H9 (cell line): ENCODE results near the gene PDE5A. TPM values are rescaled to one million over a fixed set of nuclear protein-coding genes. Genes with fewer than 3 reads are reported as not detected.

Experiments
- DNase-seq: peaks from one replicate; pipeline ENCODE4 v3.0.0-alpha.2; 2017
- H2AFZ ChIP-seq: one replicate; pipeline ENCODE4 v1.6.1; 2013; ENCODE audit warnings: mild to moderate bottlenecking, low read length, control low read depth, moderate library complexity
- H2AK5ac ChIP-seq: 2 replicates; pipeline ENCODE4 v1.6.1; 2013; ENCODE audit warnings: low read length, control low read depth, mixed read lengths; ENCODE audit not compliant: insufficient read length
- H2BK120ac ChIP-seq: one replicate; pipeline ENCODE4 v1.6.1; 2013; ENCODE audit warnings: low read depth, mild to moderate bottlenecking, low read length, control low read depth, inconsistent platforms; ENCODE audit not compliant: poor library complexity, severe bottlenecking
- H2BK12ac ChIP-seq: 2 replicates; pipeline ENCODE4 v1.6.1; 2013; ENCODE audit warnings: low read length, control low read depth, mixed read lengths, low read depth; ENCODE audit not compliant: insufficient read length
- H2BK15ac ChIP-seq: 2 replicates; pipeline ENCODE4 v1.6.1; 2013; ENCODE audit warnings: low read depth, low read length, control low read depth
- H2BK20ac ChIP-seq: one replicate; pipeline ENCODE4 v1.6.1; 2013; ENCODE audit warnings: low read depth, mild to moderate bottlenecking, low read length, control low read depth, inconsistent platforms; ENCODE audit not compliant: poor library complexity, severe bottlenecking
- H2BK5ac ChIP-seq: 2 replicates; pipeline ENCODE4 v1.6.1; 2013; ENCODE audit warnings: low read length, control low read depth, mixed read lengths; ENCODE audit not compliant: insufficient read length
- H3K14ac ChIP-seq: 2 replicates; pipeline ENCODE4 v1.6.1; 2013; ENCODE audit warnings: low read length, control low read depth; ENCODE audit not compliant: insufficient read depth
- H3K18ac ChIP-seq: 2 replicates; pipeline ENCODE4 v1.6.1; 2013; ENCODE audit warnings: low read depth, mild to moderate bottlenecking, mixed read lengths, low read length, control low read depth; ENCODE audit not compliant: insufficient read length
- H3K23ac ChIP-seq: 2 replicates; pipeline ENCODE4 v1.6.1; 2013; ENCODE audit warnings: low read length, control low read depth, mixed read lengths, low read depth; ENCODE audit not compliant: insufficient read length
- H3K23me2 ChIP-seq: 2 replicates; pipeline ENCODE4 v1.6.1; 2013; ENCODE audit warnings: low read depth, mild to moderate bottlenecking, mixed read lengths, low read length, control low read depth; ENCODE audit not compliant: insufficient read length, poor library complexity, severe bottlenecking
- H3K27ac ChIP-seq: 2 replicates; pipeline ENCODE4 v1.5.1; 2013; ENCODE audit warnings: low read length, control low read depth, mixed read lengths, low read depth; ENCODE audit not compliant: insufficient read length
- H3K27me3 ChIP-seq: 2 replicates; pipeline ENCODE4 v1.6.1; 2013; ENCODE audit warnings: low read length, control low read depth, inconsistent platforms; ENCODE audit not compliant: insufficient read depth
- H3K4ac ChIP-seq: 2 replicates; pipeline ENCODE4 v1.6.1; 2013; ENCODE audit warnings: low read depth, mild to moderate bottlenecking, control low read depth, inconsistent platforms, low read length, moderate library complexity
- H3K4me1 ChIP-seq: 2 replicates; pipeline ENCODE4 v1.6.1; 2013; ENCODE audit warnings: low read length, control low read depth, inconsistent platforms; ENCODE audit not compliant: insufficient read depth
- H3K4me2 ChIP-seq: 2 replicates; pipeline ENCODE4 v1.6.1; 2013; ENCODE audit warnings: low read length, control low read depth, mixed read lengths; ENCODE audit not compliant: insufficient read length, insufficient read depth
- H3K56ac ChIP-seq: 2 replicates; pipeline ENCODE4 v1.6.1; 2013; ENCODE audit warnings: low read depth, mild to moderate bottlenecking, mixed read lengths, low read length, control low read depth; ENCODE audit not compliant: insufficient read length
- H3K79me1 ChIP-seq: 2 replicates; pipeline ENCODE4 v1.6.1; 2013; ENCODE audit warnings: low read depth, mild to moderate bottlenecking, moderate library complexity, low read length, control low read depth, inconsistent platforms; ENCODE audit not compliant: insufficient read depth, poor library complexity, severe bottlenecking
- H3K79me2 ChIP-seq: 2 replicates; pipeline ENCODE4 v1.6.1; 2013; ENCODE audit warnings: low read length, control low read depth, inconsistent platforms; ENCODE audit not compliant: insufficient read depth
- H3K9ac ChIP-seq: 2 replicates; pipeline ENCODE4 v1.6.1; 2013; ENCODE audit warnings: low read length, control low read depth, mixed read lengths; ENCODE audit not compliant: insufficient read length; ENCODE audit errors: extremely low read depth
- H3K9me3 ChIP-seq: one replicate; pipeline ENCODE4 v1.6.1; 2013; ENCODE audit warnings: low read depth, low read length, inconsistent platforms; ENCODE audit not compliant: control insufficient read depth
- H3T11ph ChIP-seq: one replicate; pipeline ENCODE4 v1.6.1; 2013; ENCODE audit warnings: mild to moderate bottlenecking, low read length, control low read depth, inconsistent platforms
- H4K20me1 ChIP-seq: one replicate; pipeline ENCODE4 v1.6.1; 2013; ENCODE audit not compliant: control insufficient read depth, insufficient read length, insufficient read depth
- H4K5ac ChIP-seq: 2 replicates; pipeline ENCODE4 v1.6.1; 2013; ENCODE audit warnings: low read depth, mild to moderate bottlenecking, mixed read lengths, low read length, control low read depth; ENCODE audit not compliant: insufficient read length
- H4K8ac ChIP-seq: replicated peaks from 2 replicates; pipeline ENCODE4 v1.6.1; 2013; ENCODE audit warnings: low read length, control low read depth, mixed read lengths, low read depth; ENCODE audit not compliant: insufficient read length
- H4K91ac ChIP-seq: 2 replicates; pipeline ENCODE4 v1.6.1; 2013; ENCODE audit warnings: low read depth, mild to moderate bottlenecking, moderate library complexity, mixed read lengths, low read length, control low read depth; ENCODE audit not compliant: insufficient read length
- H3K27ac Mint-ChIP-seq, 3 experiments: 2 replicates in 2 of 3; 3 replicates in 1 of 3; pipeline ENCODE4 v1.8.0; 2020 to 2021; ENCODE audit warnings: mixed read lengths in 3 of 3, mild to moderate bottlenecking in 1 of 3, moderate library complexity in 1 of 3
- H3K27me3 Mint-ChIP-seq: 2 replicates; pipeline ENCODE4 v1.8.0; 2021; ENCODE audit warnings: low read depth, mild to moderate bottlenecking, moderate library complexity, mixed read lengths
- H3K36me3 Mint-ChIP-seq, 3 experiments: 2 replicates in 2 of 3; 3 replicates in 1 of 3; pipeline ENCODE4 v1.8.0; 2020 to 2021; ENCODE audit warnings: low read depth in 3 of 3, mixed read lengths in 3 of 3; ENCODE audit not compliant: insufficient read depth in 1 of 3
- H3K4me1 Mint-ChIP-seq, 2 experiments: 2 replicates each; pipeline ENCODE4 v1.8.0; 2020; ENCODE audit warnings: mixed read lengths in 2 of 2
- H3K4me3 Mint-ChIP-seq, 2 experiments: 2 replicates in 1 of 2; 3 replicates in 1 of 2; pipeline ENCODE4 v1.8.0; 2020 to 2021; ENCODE audit warnings: mild to moderate bottlenecking in 2 of 2, mixed read lengths in 2 of 2, moderate library complexity in 1 of 2
- H3K9me3 Mint-ChIP-seq, 2 experiments: 2 replicates in 1 of 2; 3 replicates in 1 of 2; pipeline ENCODE4 v1.8.0; 2020; ENCODE audit warnings: mild to moderate bottlenecking in 2 of 2, mixed read lengths in 2 of 2, moderate library complexity in 1 of 2
- WGBS: extraction: QIAGEN DNeasy Blood & Tissue Kit; methylation state at CpG from one replicate; pipeline ENCODE4 v1.1.7; 2013; ENCODE audit warnings: missing lambda C conversion rate, low lambda C conversion rate, mixed read lengths; ENCODE audit not compliant: insufficient read length; ENCODE audit errors: extremely low coverage; 5-methylcytosine and 5-hydroxymethylcytosine counted together
- total RNA-seq: library from RNA; stranded (reverse); gene quantifications from 2 replicates; pipeline ENCODE4 v1.2.1, GENCODE V29; 2021
- TF ChIP-seq, protein P1 (sequence below): fragments of 200-600 bp; sonication (generic); conservative IDR thresholded peaks from 3 replicates; pipeline ENCODE4 v1.8.0; 2021; ENCODE audit warnings: antibody characterized with exemption, mild to moderate bottlenecking

Gene PDE5A
- total RNA-seq, 1 experiment from 2014 or later = 15.7 TPM

DNA sequence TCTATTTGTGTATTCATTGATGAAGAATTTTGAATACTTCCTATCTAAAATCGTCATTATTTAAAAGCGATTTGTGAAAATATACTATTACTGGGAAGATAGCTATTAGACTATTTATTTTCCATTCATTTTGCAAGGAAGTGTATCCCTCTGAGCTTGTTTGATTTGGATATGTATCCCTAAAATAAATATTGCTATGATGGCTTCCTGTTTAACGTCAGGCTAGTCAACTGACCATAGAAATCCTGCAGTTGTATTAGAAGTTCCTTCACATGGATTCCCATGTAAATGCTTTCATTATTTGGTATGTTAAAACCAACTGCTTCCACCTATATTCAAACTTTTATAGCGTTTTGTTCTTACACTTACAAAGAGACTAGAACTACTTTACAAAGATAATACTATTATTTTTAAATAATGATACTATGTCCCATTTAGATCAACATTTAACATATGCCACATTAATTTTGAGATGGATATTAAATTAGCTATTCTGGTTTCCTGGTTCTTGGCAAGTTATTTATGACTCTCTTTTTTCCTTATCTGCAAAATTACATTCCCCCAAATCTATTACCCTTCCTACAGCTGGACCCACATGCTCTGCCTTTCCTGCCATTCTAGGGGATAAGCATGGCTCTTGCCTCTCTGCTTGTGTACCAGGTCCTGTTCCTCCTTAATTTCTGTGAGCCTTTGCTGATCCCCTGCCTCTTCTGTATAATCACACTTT, 26.7 kb upstream of the PDE5A start:
- H3K23me2 ChIP-seq = no peaks in the 10 kb centered on the region
- no peak overlapping the region for H2BK15ac ChIP-seq
- H2AFZ ChIP-seq = no peak overlapping the region

More for the DNA sequence above, 26.7 kb upstream of the PDE5A start:
- Histone ChIP-seq H3K14ac (no peak overlapping the region), H3K9ac (no peak overlapping the region), H4K8ac (no peak overlapping the region), H2BK5ac (no peak overlapping the region), H3K4me1 (no peaks in the 10 kb centered on the region), H4K91ac (no peak overlapping the region), H4K5ac (no peak overlapping the region), H3K79me2 (no peaks in the 10 kb centered on the region), H3K9me3 (no peaks in the 10 kb centered on the region), H2BK20ac (no peak overlapping the region), H2BK120ac (no peak overlapping the region), H3K23ac (no peak overlapping the region), H2BK12ac (no peak overlapping the region), H3T11ph (no peak overlapping the region), H3K79me1 (no peaks in the 10 kb centered on the region), H3K18ac (no peak overlapping the region), H3K27me3 (no peaks in the 10 kb centered on the region), H3K4me2 (no peak overlapping the region), H3K56ac (no peak overlapping the region), H4K20me1 (no peaks in the 10 kb centered on the region), H3K4ac (no peak overlapping the region), H2AK5ac (no peak overlapping the region), H3K27ac (no peak overlapping the region)
- no CpG with 5 or more reads among the region's 4 CpGs for WGBS
- Mint-ChIP-seq H3K9me3 (no peaks in the 10 kb centered on the region), H3K27ac (no peak overlapping the region), H3K4me3 (no peak overlapping the region), H3K4me1 (no peaks in the 10 kb centered on the region), H3K36me3 (no peaks in the 10 kb centered on the region), H3K27me3 (no peaks in the 10 kb centered on the region)
- TF ChIP-seq, protein P1, sequence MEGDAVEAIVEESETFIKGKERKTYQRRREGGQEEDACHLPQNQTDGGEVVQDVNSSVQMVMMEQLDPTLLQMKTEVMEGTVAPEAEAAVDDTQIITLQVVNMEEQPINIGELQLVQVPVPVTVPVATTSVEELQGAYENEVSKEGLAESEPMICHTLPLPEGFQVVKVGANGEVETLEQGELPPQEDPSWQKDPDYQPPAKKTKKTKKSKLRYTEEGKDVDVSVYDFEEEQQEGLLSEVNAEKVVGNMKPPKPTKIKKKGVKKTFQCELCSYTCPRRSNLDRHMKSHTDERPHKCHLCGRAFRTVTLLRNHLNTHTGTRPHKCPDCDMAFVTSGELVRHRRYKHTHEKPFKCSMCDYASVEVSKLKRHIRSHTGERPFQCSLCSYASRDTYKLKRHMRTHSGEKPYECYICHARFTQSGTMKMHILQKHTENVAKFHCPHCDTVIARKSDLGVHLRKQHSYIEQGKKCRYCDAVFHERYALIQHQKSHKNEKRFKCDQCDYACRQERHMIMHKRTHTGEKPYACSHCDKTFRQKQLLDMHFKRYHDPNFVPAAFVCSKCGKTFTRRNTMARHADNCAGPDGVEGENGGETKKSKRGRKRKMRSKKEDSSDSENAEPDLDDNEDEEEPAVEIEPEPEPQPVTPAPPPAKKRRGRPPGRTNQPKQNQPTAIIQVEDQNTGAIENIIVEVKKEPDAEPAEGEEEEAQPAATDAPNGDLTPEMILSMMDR = no peak
- DNase-seq = no peak
